ENCODE measurements around the gene SNTG2.

Gene SNTG2

GRCh38 chr2:1251520-1251919 lies 300.9 kb downstream of the SNTG2 start:
- DNase-seq: no peak

DNA sequence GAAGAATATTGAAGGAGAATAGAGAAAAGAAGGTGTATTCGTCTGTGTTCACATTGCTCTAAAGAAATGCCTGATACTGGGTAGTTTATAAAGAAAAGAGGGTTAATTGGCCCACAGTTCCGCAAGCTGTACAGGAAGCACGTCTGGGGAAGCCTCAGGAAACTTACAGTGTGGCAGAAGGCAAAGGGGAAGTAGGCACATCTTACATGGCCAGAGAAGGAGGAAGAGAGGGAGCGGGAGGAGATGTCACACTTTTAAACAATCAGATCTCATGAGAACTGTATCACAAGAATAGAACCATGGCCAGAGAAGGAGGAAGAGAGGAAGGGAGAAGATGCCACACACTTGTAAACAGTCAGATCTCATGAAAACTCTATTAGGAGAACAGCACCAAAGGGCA lies 303.0 kb downstream of the SNTG2 start:
- no peak for DNase-seq

DNA sequence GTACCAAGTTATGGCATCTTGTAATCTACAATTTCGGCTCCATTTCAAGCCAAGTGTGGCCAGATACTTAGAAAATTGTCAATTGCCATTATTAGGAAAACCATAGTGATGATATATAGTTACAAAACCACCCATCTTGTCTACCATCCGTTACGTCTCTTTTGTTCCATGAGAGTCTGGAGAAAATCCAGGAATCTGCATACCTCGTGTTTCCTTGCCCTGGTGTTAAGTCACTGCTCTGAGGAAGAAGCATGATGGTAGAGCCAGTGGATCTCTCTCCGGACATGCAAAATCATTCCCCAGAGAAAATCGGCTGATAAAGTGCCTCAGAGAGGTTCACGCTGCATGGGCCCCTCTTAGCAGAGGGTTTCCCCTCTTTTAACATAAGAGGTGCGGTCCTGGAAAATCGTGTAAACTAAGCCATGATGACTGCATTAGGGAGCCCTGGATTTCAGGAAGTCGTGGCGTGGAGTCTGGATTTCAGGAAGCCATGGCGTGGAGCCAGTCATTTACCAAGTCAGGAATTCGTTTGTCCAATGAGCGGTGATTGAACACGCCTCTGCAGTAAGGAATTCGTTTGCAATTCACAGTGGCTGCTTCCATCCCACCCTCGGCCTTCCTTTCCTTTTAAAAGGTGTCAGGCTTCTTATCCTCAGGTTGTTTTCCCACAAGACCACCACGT lies 304.2 kb downstream of the SNTG2 start:
- DNase-seq: no peak

- DNase-seq: no peak
Measured at GRCh38 chr2:1256632-1257324, 306.1 kb downstream of the SNTG2 start.

- DNase-seq: no peak
Measured at GRCh38 chr2:1257334-1257733, 306.7 kb downstream of the SNTG2 start.

GRCh38 chr2:1259746-1260145 lies 309.1 kb downstream of the SNTG2 start:
- DNase-seq: no peak

GRCh38 chr2:1262609-1263008 lies 312.0 kb downstream of the SNTG2 start:
- DNase-seq: no peak

DNA sequence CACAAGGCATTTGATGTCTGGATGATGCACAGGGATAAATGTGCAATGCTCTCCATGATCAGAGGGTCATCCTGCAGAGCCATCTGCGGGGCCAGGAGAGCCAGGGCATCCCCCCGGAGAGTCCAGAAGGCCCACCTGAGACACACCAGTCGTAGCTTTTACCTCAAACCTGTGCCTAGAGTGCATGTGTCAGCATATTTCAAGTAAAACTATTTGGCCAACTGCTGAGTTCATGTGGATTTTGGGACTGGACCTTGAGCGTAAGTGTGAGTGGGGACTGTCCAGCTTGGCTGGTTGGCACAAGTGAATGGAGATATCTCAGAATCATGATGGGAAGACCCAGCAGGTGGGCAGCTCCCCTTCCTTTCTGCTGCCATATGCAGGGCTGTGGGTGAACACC lies 314.8 kb downstream of the SNTG2 start:
- no peak for DNase-seq

DNA sequence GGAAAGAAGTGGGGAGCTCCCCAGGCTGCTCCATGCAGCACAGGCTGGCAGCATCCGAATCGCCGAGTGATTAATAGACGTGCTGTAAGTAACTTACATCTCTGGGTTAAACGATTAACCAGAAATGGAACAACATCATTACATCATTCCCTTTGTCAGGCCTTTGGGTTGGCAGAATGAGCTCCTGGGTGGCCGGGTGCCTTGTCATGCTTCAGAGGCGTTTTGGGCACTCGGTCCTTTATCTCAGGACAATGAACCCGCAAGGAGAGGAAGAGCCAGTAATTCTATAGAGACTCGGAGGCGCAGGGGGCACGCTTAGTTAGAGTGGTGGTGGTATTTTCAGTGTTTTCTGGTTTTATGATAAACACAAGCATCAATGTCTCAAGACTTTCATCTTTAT lies 315.7 kb downstream of the SNTG2 start:
- DNase-seq: no peak

- DNase-seq: no peak
Measured at GRCh38 chr2:1268034-1268433, 317.4 kb downstream of the SNTG2 start.

GRCh38 chr2:1269812-1270211 lies 319.2 kb downstream of the SNTG2 start:
- DNase-seq: no peak

DNA sequence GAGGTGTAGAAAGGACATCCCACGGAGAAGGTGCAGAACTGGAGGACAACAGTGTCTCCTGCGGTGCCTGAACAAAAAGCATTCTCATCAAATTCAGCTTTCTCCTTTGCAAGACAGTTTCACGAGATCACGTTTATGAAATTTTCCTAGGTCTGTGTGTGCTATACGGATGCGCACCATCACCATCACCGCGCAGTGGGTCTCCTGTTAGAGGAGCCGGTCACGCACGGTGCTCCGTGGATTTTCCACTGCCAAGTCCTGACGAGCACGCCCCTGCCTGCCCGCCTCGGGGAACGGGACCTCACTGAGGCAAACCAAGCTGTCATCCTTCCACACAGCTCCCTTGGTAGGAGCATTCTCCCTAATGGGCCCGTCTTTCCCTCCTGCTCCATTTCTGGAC lies 322.2 kb downstream of the SNTG2 start:
- DNase-seq: no peak

DNA sequence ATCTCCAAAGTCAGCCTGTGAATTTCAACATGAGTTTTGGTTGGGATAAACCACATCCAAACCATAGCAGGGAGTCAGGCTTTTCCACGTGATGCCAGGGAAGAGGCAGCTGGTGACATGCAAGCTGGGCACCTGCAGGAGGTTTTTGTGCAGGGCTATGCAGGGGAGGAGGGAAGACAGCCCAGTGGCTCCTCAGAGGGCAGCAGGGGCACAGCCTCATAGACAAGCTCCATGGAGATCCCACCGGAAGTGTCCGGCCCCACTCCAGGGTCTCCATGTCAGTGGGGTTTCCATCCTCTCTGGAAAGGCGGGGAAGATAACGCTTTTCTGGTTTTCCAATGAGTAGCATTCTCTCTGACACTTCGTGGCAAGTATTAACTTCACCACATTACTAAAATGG lies 327.0 kb downstream of the SNTG2 start:
- no peak for DNase-seq

- DNase-seq: no peak
Measured at GRCh38 chr2:1278125-1278524, 327.5 kb downstream of the SNTG2 start.

DNA sequence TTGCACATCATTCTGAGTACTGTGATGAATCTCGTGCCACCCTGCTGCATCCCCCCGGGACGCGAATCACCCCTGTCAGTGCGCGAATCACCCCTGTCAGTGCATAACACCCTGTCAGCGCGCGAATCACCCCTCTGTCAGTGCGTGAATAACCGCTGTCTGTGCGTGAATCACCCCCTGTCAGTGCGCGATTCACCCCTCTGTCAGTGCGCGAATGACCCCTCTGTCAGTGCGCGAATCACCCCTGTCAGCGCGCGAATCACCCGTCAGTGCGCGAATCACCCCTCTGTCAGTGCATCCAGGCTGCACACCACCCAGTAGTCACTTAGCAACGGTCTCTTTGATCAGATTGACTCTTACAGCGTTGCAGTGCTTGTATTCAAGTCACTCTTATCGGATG lies 328.2 kb downstream of the SNTG2 start:
- no peak for DNase-seq

GRCh38 chr2:1282552-1282951 lies 331.9 kb downstream of the SNTG2 start:
- no peak for DNase-seq

DNA sequence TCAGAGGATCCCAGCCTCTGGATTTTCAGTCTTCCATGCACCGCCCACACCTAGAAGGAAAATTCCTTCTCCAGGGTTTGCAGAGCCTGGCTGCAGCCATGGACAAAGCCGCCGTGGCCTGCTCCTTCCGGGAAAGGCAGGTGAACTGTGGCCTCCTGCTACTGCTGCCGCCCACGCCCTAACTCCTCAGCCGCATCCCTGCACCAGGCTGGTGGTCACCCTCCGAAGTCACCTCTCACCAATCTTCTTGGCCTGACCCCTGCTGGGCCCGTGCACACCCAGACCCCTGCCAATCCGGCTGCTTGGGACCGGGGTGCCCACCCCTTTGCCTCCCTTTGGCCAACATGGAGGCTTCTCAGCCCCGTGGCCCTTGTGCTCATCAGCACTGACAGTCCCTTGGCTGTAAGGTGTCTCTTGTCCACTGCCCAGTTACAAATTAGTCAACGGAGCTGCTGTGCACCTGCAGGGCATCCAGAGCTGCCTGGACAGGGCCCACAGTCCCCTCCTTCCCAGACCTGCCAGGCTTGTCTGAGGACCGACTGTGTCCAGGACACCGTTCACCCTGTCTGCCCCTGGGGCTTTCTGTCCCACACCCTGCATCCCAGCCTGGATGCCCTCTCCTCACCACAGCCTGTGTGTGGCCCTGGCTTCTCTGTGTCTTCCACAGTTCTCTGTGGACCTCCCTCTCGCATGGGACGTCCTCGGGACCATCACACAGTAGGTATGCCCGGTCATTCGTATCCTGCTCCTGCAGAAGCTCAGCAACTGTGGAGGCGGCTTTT lies 332.6 kb downstream of the SNTG2 start:
- DNase-seq: no peak

DNA sequence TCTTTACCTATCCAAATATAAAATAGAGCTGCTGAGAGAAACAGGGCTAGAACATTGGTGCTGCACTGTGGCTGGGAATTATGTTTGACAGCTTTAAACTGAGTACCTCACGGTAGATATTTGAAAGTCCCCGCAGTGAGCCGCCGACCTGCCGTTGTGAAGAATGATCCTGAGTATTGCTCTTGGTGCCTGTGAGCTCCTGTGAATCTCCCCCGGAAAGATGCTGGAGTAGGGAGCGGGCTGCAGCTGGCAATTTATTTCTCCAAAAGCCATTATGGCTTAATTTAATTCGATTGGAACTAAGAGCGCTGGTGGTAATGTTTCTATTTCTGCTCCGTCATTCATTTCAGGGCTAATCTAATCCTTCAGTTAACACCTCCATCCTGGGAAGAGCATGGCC lies 333.2 kb downstream of the SNTG2 start:
- no peak for DNase-seq

DNA sequence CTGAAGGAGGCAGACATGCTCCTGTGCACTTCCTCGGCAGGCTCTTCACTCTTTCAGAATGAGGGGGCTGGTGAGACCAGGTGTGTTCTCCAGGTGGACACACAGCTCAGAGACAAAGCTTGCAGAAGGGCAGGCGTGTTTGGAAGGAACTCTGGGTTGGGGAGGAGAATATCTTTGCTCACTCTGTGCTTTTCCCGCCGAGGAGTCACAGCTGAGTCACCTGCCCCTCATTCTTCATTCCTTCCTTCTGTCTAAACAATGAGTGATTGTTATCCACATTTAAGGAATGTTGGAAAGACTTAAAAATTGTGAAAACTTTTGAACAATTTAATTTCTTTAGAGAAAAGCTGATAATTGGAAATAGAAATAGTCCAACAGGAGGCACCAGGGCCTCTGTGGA lies 336.3 kb downstream of the SNTG2 start:
- DNase-seq: no peak

DNA sequence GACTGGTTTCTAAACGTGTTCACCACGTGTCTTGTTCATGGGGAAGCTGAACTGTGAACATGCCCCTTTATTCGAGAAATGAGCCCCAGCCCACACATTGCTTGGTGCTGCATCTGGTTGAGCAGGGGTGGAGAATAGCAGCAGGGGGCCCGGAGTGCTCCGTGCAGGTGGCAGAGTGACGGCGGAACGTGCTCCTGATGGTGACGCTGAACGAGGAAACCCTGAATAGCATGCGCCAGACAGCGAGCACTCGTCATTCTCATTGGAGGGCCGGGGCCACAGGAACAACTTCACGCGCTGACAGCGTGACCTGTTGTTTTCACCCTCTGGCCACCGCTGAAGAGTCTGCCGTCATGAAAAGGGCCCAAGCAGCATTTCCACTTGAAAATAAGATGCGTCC lies 336.8 kb downstream of the SNTG2 start:
- DNase-seq: no peak

DNA sequence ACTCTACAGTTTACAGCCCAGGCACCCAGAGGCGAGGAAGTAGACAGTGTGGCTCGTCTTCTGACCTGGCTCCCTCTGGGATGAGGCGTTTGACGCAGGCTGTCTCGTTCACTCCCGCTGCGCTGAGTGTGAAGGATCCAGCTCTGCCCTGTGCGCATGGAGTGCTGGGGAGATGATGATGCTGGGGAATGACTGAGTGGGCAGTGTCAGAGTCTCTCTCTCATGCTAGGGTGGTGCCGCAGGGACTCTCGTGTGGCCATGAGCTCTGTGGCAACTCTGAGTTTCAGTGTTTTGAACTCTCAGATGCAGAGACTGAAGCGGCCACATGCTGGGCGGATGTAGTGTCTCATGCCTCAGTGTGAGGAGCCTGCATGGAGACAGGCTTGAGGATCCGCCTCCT lies 344.3 kb downstream of the SNTG2 start:
- DNase-seq: no peak

- no peak for DNase-seq
Measured at GRCh38 chr2:1295740-1296139, 345.1 kb downstream of the SNTG2 start.

GRCh38 chr2:1297372-1298159 lies 346.9 kb downstream of the SNTG2 start:
- no peak for DNase-seq

Data from hematopoietic multipotent progenitor cell treated with erythropoietin and hydrocortisone succinate and interleukin-3 and kit ligand, for 8 days (in vitro differentiated cells).